SK-N-SH (cell line): ENCODE results near the gene HIF1A. TPM values are rescaled to one million over a fixed set of nuclear protein-coding genes. Genes with fewer than 3 reads are reported as not detected.
A peak's percentile ranks its signal among the peaks of the same experiment; 100 is the strongest.

ENCODE experiments used
- CTCF ChIA-PET: fragments of 300-600, 350-600 bp; formaldehyde crosslinking; extraction: SDS; loops from one replicate; lab custom pipeline; 2021; lab: Yijun Ruan, JAX
- POLR2A ChIA-PET: fragments of 350-600 bp; sonication (Branson Sonifier 250); formaldehyde crosslinking; extraction: SDS; loops from one replicate; lab custom pipeline; 2020; ENCODE audit warnings: antibody characterized with exemption, inconsistent platforms; lab: Yijun Ruan, JAX
- DNase-seq: peaks from one replicate; pipeline ENCODE4 v3.0.0; 2012
- H2AFZ ChIP-seq: fragments of 200-600 bp; sonication (generic); 2 replicates; pipeline ENCODE4 v1.8.1; 2016; ENCODE audit warnings: antibody characterized with exemption, mild to moderate bottlenecking, low read depth
- H3F3A ChIP-seq: fragments of 200-600 bp; sonication (generic); replicated peaks from 2 replicates; pipeline ENCODE3; 2016; ENCODE audit warnings: antibody characterized with exemption, mild to moderate bottlenecking; ENCODE audit not compliant: insufficient read depth
- H3K27ac ChIP-seq, 2 experiments: fragments of 200-500 bp in 1 of 2; fragments of 200-600 bp in 1 of 2; sonication (Bioruptor generic) in 1 of 2; sonication (generic), shearing (Covaris generic) in 1 of 2; 2 replicates each; pipeline versions ENCODE4 v1.5.1 to v1.6.1; 2014 to 2016; ENCODE audit warnings: low read depth in 2 of 2, inconsistent platforms in 1 of 2, low read length in 1 of 2, mild to moderate bottlenecking in 1 of 2, mixed read lengths in 1 of 2
- H3K27me3 ChIP-seq: fragments of 200-600 bp; sonication (generic), shearing (Covaris generic); 2 replicates; pipeline ENCODE4 v1.6.1; 2016; ENCODE audit warnings: mixed run types; ENCODE audit not compliant: insufficient read depth
- H3K36me3 ChIP-seq, 2 experiments: fragments of 200-500 bp in 1 of 2; fragments of 200-600 bp in 1 of 2; sonication (Bioruptor generic) in 1 of 2; sonication (generic) in 1 of 2; replicated peaks in 1 of 2; 2 replicates each; pipeline versions ENCODE3 to v1.5.1; 2014 to 2016; ENCODE audit warnings: low read length in 1 of 2, mild to moderate bottlenecking in 1 of 2; ENCODE audit not compliant: insufficient read depth in 2 of 2, control insufficient read depth in 1 of 2
- H3K4me1 ChIP-seq, 2 experiments: fragments of 200-500 bp in 1 of 2; fragments of 200-600 bp in 1 of 2; sonication (Bioruptor generic) in 1 of 2; sonication (generic), shearing (Covaris generic) in 1 of 2; 2 replicates each; pipeline versions ENCODE4 v1.5.1 to v1.6.1; 2014 to 2016; ENCODE audit warnings: low read depth in 1 of 2, low read length in 1 of 2, mixed run types in 1 of 2; ENCODE audit not compliant: insufficient read depth in 2 of 2, control insufficient read depth in 1 of 2
- H3K4me2 ChIP-seq: fragments of 200-600 bp; sonication (generic), shearing (Covaris generic); 2 replicates; pipeline ENCODE4 v1.6.1; 2017; ENCODE audit warnings: mixed run types
- H3K4me3 ChIP-seq, 2 experiments: fragments of 200-500 bp in 1 of 2; fragments of 200-600 bp in 1 of 2; sonication (Bioruptor generic) in 1 of 2; sonication (generic), shearing (Covaris generic) in 1 of 2; 2 replicates each; pipeline versions ENCODE4 v1.5.1 to v1.8.1; 2014 to 2016; ENCODE audit warnings: low read depth in 2 of 2, inconsistent platforms in 1 of 2, low read length in 1 of 2, mild to moderate bottlenecking in 1 of 2, mixed read lengths in 1 of 2, moderate library complexity in 1 of 2
- H3K79me2 ChIP-seq: fragments of 200-600 bp; sonication (generic); 2 replicates; pipeline ENCODE4 v1.8.1; 2017; ENCODE audit warnings: mild to moderate bottlenecking; ENCODE audit not compliant: insufficient read depth
- H3K9ac ChIP-seq: fragments of 200-600 bp; sonication (generic); 2 replicates; pipeline ENCODE4 v1.6.1; 2017; ENCODE audit warnings: mixed run types
- H3K9me2 ChIP-seq: fragments of 200-600 bp; sonication (generic); 2 replicates; pipeline ENCODE4 v1.6.1; 2017; ENCODE audit warnings: mixed run types
- H3K9me3 ChIP-seq: fragments of 200-600 bp; sonication (generic); 2 replicates; pipeline ENCODE4 v1.6.1; 2017; ENCODE audit warnings: mixed run types, mild to moderate bottlenecking, moderate library complexity
- H4K20me1 ChIP-seq: fragments of 200-600 bp; sonication (generic); 2 replicates; pipeline ENCODE4 v1.6.1; 2017; ENCODE audit warnings: mild to moderate bottlenecking, mixed run types; ENCODE audit not compliant: insufficient read depth
- CTCF ChIP-seq: fragments of 200-600 bp; sonication (generic); IDR thresholded peaks from 2 replicates; pipeline ENCODE4 v1.6.1; 2017; ENCODE audit warnings: antibody characterized with exemption, mild to moderate bottlenecking, moderate library complexity
- ELF1 ChIP-seq: IDR thresholded peaks from 2 replicates; pipeline ENCODE4 v1.4.0; 2012
- EZH2phosphoT487 ChIP-seq: fragments of 200-600 bp; sonication (generic); IDR thresholded peaks from 2 replicates; pipeline ENCODE4 v1.6.1; 2017; ENCODE audit warnings: low read depth, mixed run types, mild to moderate bottlenecking, antibody characterized with exemption, moderate library complexity, borderline replicate concordance
- FOXM1 ChIP-seq: IDR thresholded peaks from 2 replicates; pipeline ENCODE4 v1.4.0; 2012; ENCODE audit warnings: low read depth, mild to moderate bottlenecking
- GABPA ChIP-seq: IDR thresholded peaks from 2 replicates; pipeline ENCODE4 v1.4.0; 2012; ENCODE audit warnings: low read depth, mild to moderate bottlenecking
- GATA2 ChIP-seq: sonication (generic); formaldehyde crosslinking; IDR thresholded peaks from 2 replicates; pipeline ENCODE4 v1.5.0; 2020; ENCODE audit warnings: mild to moderate bottlenecking, missing genetic modification reagents
- IRF3 ChIP-seq: fragments of 150-350 bp; IDR thresholded peaks from 2 replicates; pipeline ENCODE4 v1.6.1; 2016; ENCODE audit warnings: mild to moderate bottlenecking, low read depth, low read length
- MAX ChIP-seq: IDR thresholded peaks from 2 replicates; pipeline ENCODE4 v1.4.0; 2012; ENCODE audit warnings: low read depth
- MXI1 ChIP-seq: IDR thresholded peaks from 2 replicates; pipeline ENCODE4 v1.6.1; 2012; ENCODE audit warnings: mild to moderate bottlenecking, low read depth, low read length, improper control_type of control experiment
- NRF1 ChIP-seq: IDR thresholded peaks from 2 replicates; pipeline ENCODE4 v1.6.1; 2012; ENCODE audit warnings: low read depth, mild to moderate bottlenecking, low read length
- POLR2AphosphoS5 ChIP-seq: IDR thresholded peaks from 2 replicates; pipeline ENCODE4 v1.6.1; 2012; ENCODE audit warnings: low read depth, low read length
- RXRA ChIP-seq: IDR thresholded peaks from 2 replicates; pipeline ENCODE4 v1.4.0; 2012; ENCODE audit warnings: low read depth, mild to moderate bottlenecking, borderline replicate concordance
- TAF1 ChIP-seq: IDR thresholded peaks from 2 replicates; pipeline ENCODE4 v1.6.1; 2012; ENCODE audit warnings: low read depth, mild to moderate bottlenecking, low read length, moderate library complexity, borderline replicate concordance
- WGBS: methylation state at CpG from one replicate; pipeline ENCODE4 v1.1.6; 2017; ENCODE audit warnings: low lambda C conversion rate; 5-methylcytosine and 5-hydroxymethylcytosine counted together
- polyA plus RNA-seq, 3 experiments: library from polyadenylated mRNA; depleted of rRNA; stranded (reverse); fragments of >200 nt; gene quantifications; 2 replicates each; pipeline ENCODE4 v1.2.3, GENCODE V29; 2012

Gene HIF1A
- polyA plus RNA-seq, 1 of the 3 experiments (the other 2 are of a cell fraction), result 20.8 TPM

GRCh38 chr14:61718039-61718438 lies 22.7 kb downstream of the HIF1A start (continued):
- TF ChIP-seq TAF1 (no peak), MXI1 (no peak), GABPA (no peak), NRF1 (no peak), ELF1 (no peak), IRF3 (no peak), FOXM1 (no peak), CTCF (no peak), RXRA (no peak), MAX (no peak), POLR2AphosphoS5 (no peak)

DNA sequence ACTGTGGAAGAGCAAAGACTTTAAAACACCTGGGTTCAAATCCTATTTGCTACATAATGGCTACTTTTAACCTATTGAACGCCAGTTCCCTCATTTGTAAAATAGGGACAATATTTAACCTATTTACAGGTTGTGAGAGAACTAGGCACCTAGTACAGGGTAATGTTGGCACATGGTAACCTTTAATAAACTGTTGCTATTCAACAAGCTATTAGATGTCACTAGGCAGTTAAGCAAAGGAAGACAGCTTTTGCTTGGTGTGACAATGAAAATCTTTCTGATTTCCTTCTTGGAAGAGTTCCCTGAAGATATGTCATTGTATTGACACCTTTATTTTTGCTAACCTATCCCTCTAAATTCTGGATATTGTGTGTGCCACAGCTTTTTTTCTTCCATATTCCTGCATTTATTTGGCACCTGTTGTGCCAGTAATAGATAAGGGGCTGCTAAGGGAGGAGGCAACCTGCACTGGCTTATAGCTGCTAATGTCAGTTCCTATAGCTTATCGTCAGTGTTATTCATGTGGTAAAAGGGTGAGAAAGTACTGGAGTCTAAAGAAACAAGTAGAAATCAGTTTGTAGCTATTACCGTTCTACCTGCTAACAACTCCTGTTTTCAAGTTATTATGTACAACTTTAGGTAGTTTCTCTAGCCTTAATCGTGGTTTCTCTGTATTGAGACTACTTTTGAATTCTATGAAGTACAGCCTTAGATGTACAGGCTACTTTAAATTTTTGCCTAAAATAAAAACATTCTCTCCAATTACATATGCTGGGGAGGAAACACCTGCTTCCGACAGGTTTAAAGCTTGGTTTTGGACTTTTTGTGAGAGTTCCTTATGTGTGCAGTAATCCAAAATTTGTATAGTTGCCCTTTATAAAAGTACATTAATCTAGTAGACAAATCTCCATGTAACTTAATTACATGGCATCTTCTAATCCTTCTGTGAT lies 24.3 kb downstream of the HIF1A start:
- Histone ChIP-seq H4K20me1 (peaks cover 66% of the 10 kb centered on the region), H3K4me2 (no peak overlapping the region), H3K27me3 (no peaks in the 10 kb centered on the region), H3K4me3 (no peak overlapping the region), H3K9ac (no peak overlapping the region), H3K27ac (peak overlapping the region in 1 of 2 experiments; percentile 55; a peak in 2 of 4 replicates), H3F3A (peaks cover 10% of the 10 kb centered on the region), H3K4me1 (peaks cover 14 to 27% of the 10 kb centered on the region in 2 experiments; a peak in 3 of 4 replicates), H3K79me2 (peaks cover 89% of the 10 kb centered on the region), H3K36me3 (peaks cover 27 to 40% of the 10 kb centered on the region in 2 experiments), H3K9me2 (no peaks in the 10 kb centered on the region), H2AFZ (no peak overlapping the region), H3K9me3 (no peaks in the 10 kb centered on the region)
- POLR2A ChIA-PET, result interaction anchor here (0.6 to 1.2 kb wide), 3 partner anchors 24 to 248 kb away, joined by 3 to 7 read pairs (median 5); partner anchors contain the start of genes HIF1A and SNAPC1
- WGBS, result 92% methylated on average over 5 of the region's 5 CpGs
- TF ChIP-seq GATA2 (peak; percentile 45; the same call in 1 of the 2 replicates), EZH2phosphoT487 (no peak)
- CTCF ChIA-PET, result interaction anchor here (0.9 to 2.3 kb wide), 10 partner anchors 10 to 259 kb away, joined by 3 to 9 read pairs (median 4); no protein-coding TSS in a partner anchor
- DNase-seq, result no peak
